Neural cell (in vitro differentiated cells): ENCODE results near the gene CAMKMT. TPM values are rescaled to one million over a fixed set of nuclear protein-coding genes. Genes with fewer than 3 reads are reported as not detected.

Experiments used
- H2AFZ ChIP-seq: fragments of 200-600, 300-800 bp; sonication (generic), shearing (Covaris generic); 2 replicates; pipeline ENCODE4 v1.6.0; 2014; ENCODE audit warnings: low read depth, mild to moderate bottlenecking, antibody characterized with exemption, low read length, moderate library complexity
- H3F3A ChIP-seq: fragments of 200-600 bp; shearing (Covaris generic); 2 replicates; pipeline ENCODE4 v1.6.1; 2016; ENCODE audit warnings: mild to moderate bottlenecking, moderate library complexity, mixed read lengths, antibody characterized with exemption, low read length; ENCODE audit not compliant: insufficient read depth, poor library complexity, severe bottlenecking
- H3K27ac ChIP-seq: fragments of 200-600, 300-800 bp; sonication (generic), shearing (Covaris generic); 2 replicates; pipeline ENCODE4 v1.5.1; 2014; ENCODE audit warnings: mild to moderate bottlenecking, low read length, moderate library complexity
- H3K27me3 ChIP-seq: fragments of 300-800, 200-600 bp; sonication (generic), shearing (Covaris generic); 2 replicates; pipeline ENCODE4 v1.6.0; 2014; ENCODE audit warnings: mild to moderate bottlenecking, low read depth, low read length, moderate library complexity; ENCODE audit not compliant: insufficient read depth
- H3K36me3 ChIP-seq: fragments of 300-800, 200-600 bp; sonication (generic), shearing (Covaris generic); 2 replicates; pipeline ENCODE4 v1.5.1; 2014; ENCODE audit warnings: mild to moderate bottlenecking, antibody characterized with exemption, low read length, moderate library complexity; ENCODE audit not compliant: insufficient read depth
- H3K4me2 ChIP-seq: fragments of 300-800, 200-600 bp; sonication (generic), shearing (Covaris generic); 2 replicates; pipeline ENCODE4 v1.6.0; 2014; ENCODE audit warnings: mild to moderate bottlenecking, low read length
- H3K4me3 ChIP-seq: fragments of 300-800, 200-600 bp; sonication (generic), shearing (Covaris generic); 2 replicates; pipeline ENCODE4 v1.5.1; 2014; ENCODE audit warnings: mild to moderate bottlenecking, low read length, moderate library complexity
- H3K79me2 ChIP-seq: fragments of 200-600 bp; shearing (Covaris generic); replicated peaks from 2 replicates; pipeline ENCODE4 v1.6.0; 2014; ENCODE audit warnings: mild to moderate bottlenecking, low read length, moderate library complexity; ENCODE audit not compliant: insufficient read depth
- H3K9ac ChIP-seq: fragments of 300-800, 200-600 bp; sonication (generic), shearing (Covaris generic); 2 replicates; pipeline ENCODE4 v1.6.1; 2016; ENCODE audit warnings: mild to moderate bottlenecking, low read length, mixed read lengths
- H3K9me2 ChIP-seq: fragments of 200-600 bp; shearing (Covaris generic); 2 replicates; pipeline ENCODE4 v1.6.1; 2016; ENCODE audit warnings: mild to moderate bottlenecking, low read length, mixed read lengths; ENCODE audit not compliant: insufficient read depth
- H3K9me3 ChIP-seq: fragments of 200-600, 300-800 bp; sonication (generic), shearing (Covaris generic); 2 replicates; pipeline ENCODE4 v1.6.1; 2016; ENCODE audit warnings: mild to moderate bottlenecking, mixed run types, low read length, moderate library complexity, mixed read lengths
- H4K20me1 ChIP-seq: fragments of 200-600 bp; shearing (Covaris generic); 2 replicates; pipeline ENCODE4 v1.6.1; 2016; ENCODE audit warnings: mild to moderate bottlenecking, mixed run types; ENCODE audit not compliant: insufficient read depth
- EP300 ChIP-seq: fragments of 450-650 bp; conservative IDR thresholded peaks from 2 replicates; pipeline ENCODE4 v1.6.1; 2014; ENCODE audit warnings: antibody characterized with exemption, mild to moderate bottlenecking, moderate library complexity; ENCODE audit not compliant: poor library complexity, severe bottlenecking
- EZH2 ChIP-seq: fragments of 200-600, 300-800 bp; shearing (Covaris generic), sonication (generic); IDR thresholded peaks from 2 replicates; pipeline ENCODE4 v1.6.1; 2014; ENCODE audit warnings: antibody characterized with exemption, low read length, borderline replicate concordance, mild to moderate bottlenecking; ENCODE audit not compliant: insufficient read depth, poor library complexity, severe bottlenecking
- MXI1 ChIP-seq: fragments of 450-650 bp; conservative IDR thresholded peaks from 2 replicates; pipeline ENCODE4 v1.6.1; 2014; ENCODE audit warnings: antibody characterized with exemption, mild to moderate bottlenecking; ENCODE audit not compliant: poor library complexity, severe bottlenecking
- POLR2AphosphoS5 ChIP-seq: IDR thresholded peaks from 2 replicates; pipeline ENCODE4 v1.6.1; 2012
- RAD21 ChIP-seq: fragments of 450-650 bp; conservative IDR thresholded peaks from 2 replicates; pipeline ENCODE4 v1.6.1; 2014; ENCODE audit warnings: antibody characterized with exemption, mild to moderate bottlenecking, moderate library complexity
- SMC3 ChIP-seq: fragments of 450-650 bp; conservative IDR thresholded peaks from 2 replicates; pipeline ENCODE4 v1.6.1; 2014; ENCODE audit warnings: antibody characterized with exemption, mild to moderate bottlenecking, moderate library complexity; ENCODE audit not compliant: poor library complexity
- TAF1 ChIP-seq: IDR thresholded peaks from 2 replicates; pipeline ENCODE4 v1.6.1; 2012; ENCODE audit warnings: low read depth
- polyA plus RNA-seq: library from polyadenylated mRNA; depleted of rRNA; stranded (reverse); fragments of >200 nt; gene quantifications from 2 replicates; pipeline ENCODE4 v1.2.3, GENCODE V29; 2014
- TF ChIP-seq, protein P1 (sequence below): fragments of 450-650 bp; IDR thresholded peaks from 2 replicates; pipeline ENCODE4 v1.5.1; 2014; ENCODE audit warnings: antibody characterized with exemption, mild to moderate bottlenecking, moderate library complexity; ENCODE audit not compliant: poor library complexity, severe bottlenecking
- TF ChIP-seq, protein P2 (sequence below): IDR thresholded peaks from 2 replicates; pipeline ENCODE4 v1.6.1; 2012; ENCODE audit warnings: borderline replicate concordance

The CAMKMT gene
- polyA plus RNA-seq, 1 donor from 2014 or later = 5.1 TPM

DNA sequence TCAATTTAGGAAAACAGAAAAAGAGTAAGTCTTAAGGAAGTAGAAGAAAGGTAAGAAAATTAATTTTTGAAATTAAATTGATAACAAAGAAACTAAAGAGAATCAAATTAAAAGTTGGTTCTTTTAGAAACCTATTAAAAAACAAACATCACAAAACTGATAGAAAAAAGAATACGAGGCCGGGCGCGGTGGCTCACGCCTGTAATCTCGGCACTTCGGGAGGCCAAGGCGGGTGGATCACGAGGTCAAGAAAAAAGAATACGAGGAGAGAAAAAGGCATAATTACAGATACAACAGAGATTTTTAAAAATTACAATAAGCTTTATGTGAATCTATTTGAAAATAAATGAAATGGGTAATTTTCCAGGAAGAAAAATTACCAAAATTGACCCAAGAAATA is 12.2 kb upstream of the CAMKMT start:
- H3K9ac ChIP-seq = no peak overlapping the region
- no peaks in the 10 kb centered on the region for H3K9me2 ChIP-seq
- no peaks in the 10 kb centered on the region for H4K20me1 ChIP-seq
- H3K4me3 ChIP-seq = no peak overlapping the region
- H3K4me2 ChIP-seq = no peak overlapping the region
- TF ChIP-seq TAF1 = no peak
- TF ChIP-seq POLR2AphosphoS5 = no peak
- TF ChIP-seq, protein P1, sequence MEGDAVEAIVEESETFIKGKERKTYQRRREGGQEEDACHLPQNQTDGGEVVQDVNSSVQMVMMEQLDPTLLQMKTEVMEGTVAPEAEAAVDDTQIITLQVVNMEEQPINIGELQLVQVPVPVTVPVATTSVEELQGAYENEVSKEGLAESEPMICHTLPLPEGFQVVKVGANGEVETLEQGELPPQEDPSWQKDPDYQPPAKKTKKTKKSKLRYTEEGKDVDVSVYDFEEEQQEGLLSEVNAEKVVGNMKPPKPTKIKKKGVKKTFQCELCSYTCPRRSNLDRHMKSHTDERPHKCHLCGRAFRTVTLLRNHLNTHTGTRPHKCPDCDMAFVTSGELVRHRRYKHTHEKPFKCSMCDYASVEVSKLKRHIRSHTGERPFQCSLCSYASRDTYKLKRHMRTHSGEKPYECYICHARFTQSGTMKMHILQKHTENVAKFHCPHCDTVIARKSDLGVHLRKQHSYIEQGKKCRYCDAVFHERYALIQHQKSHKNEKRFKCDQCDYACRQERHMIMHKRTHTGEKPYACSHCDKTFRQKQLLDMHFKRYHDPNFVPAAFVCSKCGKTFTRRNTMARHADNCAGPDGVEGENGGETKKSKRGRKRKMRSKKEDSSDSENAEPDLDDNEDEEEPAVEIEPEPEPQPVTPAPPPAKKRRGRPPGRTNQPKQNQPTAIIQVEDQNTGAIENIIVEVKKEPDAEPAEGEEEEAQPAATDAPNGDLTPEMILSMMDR = no peak
- TF ChIP-seq, protein P2, sequence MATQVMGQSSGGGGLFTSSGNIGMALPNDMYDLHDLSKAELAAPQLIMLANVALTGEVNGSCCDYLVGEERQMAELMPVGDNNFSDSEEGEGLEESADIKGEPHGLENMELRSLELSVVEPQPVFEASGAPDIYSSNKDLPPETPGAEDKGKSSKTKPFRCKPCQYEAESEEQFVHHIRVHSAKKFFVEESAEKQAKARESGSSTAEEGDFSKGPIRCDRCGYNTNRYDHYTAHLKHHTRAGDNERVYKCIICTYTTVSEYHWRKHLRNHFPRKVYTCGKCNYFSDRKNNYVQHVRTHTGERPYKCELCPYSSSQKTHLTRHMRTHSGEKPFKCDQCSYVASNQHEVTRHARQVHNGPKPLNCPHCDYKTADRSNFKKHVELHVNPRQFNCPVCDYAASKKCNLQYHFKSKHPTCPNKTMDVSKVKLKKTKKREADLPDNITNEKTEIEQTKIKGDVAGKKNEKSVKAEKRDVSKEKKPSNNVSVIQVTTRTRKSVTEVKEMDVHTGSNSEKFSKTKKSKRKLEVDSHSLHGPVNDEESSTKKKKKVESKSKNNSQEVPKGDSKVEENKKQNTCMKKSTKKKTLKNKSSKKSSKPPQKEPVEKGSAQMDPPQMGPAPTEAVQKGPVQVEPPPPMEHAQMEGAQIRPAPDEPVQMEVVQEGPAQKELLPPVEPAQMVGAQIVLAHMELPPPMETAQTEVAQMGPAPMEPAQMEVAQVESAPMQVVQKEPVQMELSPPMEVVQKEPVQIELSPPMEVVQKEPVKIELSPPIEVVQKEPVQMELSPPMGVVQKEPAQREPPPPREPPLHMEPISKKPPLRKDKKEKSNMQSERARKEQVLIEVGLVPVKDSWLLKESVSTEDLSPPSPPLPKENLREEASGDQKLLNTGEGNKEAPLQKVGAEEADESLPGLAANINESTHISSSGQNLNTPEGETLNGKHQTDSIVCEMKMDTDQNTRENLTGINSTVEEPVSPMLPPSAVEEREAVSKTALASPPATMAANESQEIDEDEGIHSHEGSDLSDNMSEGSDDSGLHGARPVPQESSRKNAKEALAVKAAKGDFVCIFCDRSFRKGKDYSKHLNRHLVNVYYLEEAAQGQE = no peak
- no peak for TF ChIP-seq SMC3
- TF ChIP-seq EP300 = no peak
- H3K79me2 ChIP-seq = peaks cover 15% of the 10 kb centered on the region
- H3K27ac ChIP-seq = no peak overlapping the region
- H3K27me3 ChIP-seq = no peaks in the 10 kb centered on the region
- H3K9me3 ChIP-seq = no peaks in the 10 kb centered on the region
- no peaks in the 10 kb centered on the region for H3F3A ChIP-seq
- H3K36me3 ChIP-seq = no peaks in the 10 kb centered on the region
- no peak overlapping the region for H2AFZ ChIP-seq

DNA sequence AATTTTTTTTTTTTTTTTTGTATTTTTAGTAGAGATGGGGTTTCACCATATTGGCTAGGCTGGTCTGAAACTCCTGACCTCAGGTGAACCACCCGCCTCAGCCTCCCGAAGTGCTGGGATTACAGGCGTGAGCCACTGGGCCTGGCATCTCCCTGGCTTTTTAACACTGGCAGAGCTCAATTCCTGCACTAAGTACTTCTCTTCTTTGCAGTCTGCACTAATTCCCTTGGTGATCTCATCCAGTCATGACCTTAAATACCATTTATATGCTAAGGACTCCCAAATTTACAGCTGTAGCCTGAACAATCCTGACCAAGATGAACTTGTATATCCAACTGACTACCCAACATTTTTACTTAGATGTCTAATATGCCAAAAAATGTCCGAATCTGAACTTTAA is 10.7 kb upstream of the CAMKMT start:
- H3K27ac ChIP-seq = no peak overlapping the region
- H3F3A ChIP-seq = no peaks in the 10 kb centered on the region
- no peak overlapping the region for H2AFZ ChIP-seq
- no peaks in the 10 kb centered on the region for H3K9me3 ChIP-seq
- no peak overlapping the region for H3K9ac ChIP-seq
- H3K4me3 ChIP-seq = no peak overlapping the region
- H3K9me2 ChIP-seq = no peaks in the 10 kb centered on the region
- peaks cover 20% of the 10 kb centered on the region for H3K79me2 ChIP-seq
- H3K36me3 ChIP-seq = no peaks in the 10 kb centered on the region
- no peak overlapping the region for H3K4me2 ChIP-seq
- H3K27me3 ChIP-seq = no peaks in the 10 kb centered on the region
- no peak for TF ChIP-seq EZH2
- TF ChIP-seq RAD21 = no peak
- TF ChIP-seq, protein P2 = no peak
- TF ChIP-seq, protein P1 = no peak
- no peak for TF ChIP-seq POLR2AphosphoS5
- TF ChIP-seq SMC3 = no peak
- TF ChIP-seq EP300 = no peak
- TF ChIP-seq MXI1 = no peak
- no peak for TF ChIP-seq TAF1
- no peaks in the 10 kb centered on the region for H4K20me1 ChIP-seq
